Muscle layer of duodenum (tissue), 2 donors: Measurements from ENCODE around the gene ABCG8.
A peak's percentile ranks its signal among the peaks of the same experiment; 100 is the strongest.

Experiments used
- H3K27ac ChIP-seq: one replicate; pipeline ENCODE4 v1.7.0; 2013; ENCODE audit warnings: mild to moderate bottlenecking, low read length
- H3K27me3 ChIP-seq: one replicate; pipeline ENCODE4 v1.7.0; 2013; ENCODE audit warnings: low read depth, mild to moderate bottlenecking, control low read depth, low read length
- H3K36me3 ChIP-seq, 2 donors: one replicate each; pipeline ENCODE4 v1.7.0; 2013; ENCODE audit warnings: low read length in 2 of 2, control low read depth in 1 of 2, mild to moderate bottlenecking in 1 of 2; ENCODE audit not compliant: insufficient read depth in 2 of 2, control insufficient read depth in 1 of 2
- H3K4me1 ChIP-seq, 2 donors: one replicate each; pipeline ENCODE4 v1.7.0; 2013; ENCODE audit warnings: low read length in 2 of 2, mild to moderate bottlenecking in 2 of 2, control low read depth in 1 of 2, moderate library complexity in 1 of 2; ENCODE audit not compliant: insufficient read depth in 2 of 2, control insufficient read depth in 1 of 2
- H3K4me3 ChIP-seq, 2 donors: one replicate each; pipeline ENCODE4 v1.7.0; 2013; ENCODE audit warnings: low read length in 2 of 2, low read depth in 1 of 2, mild to moderate bottlenecking in 1 of 2
- H3K9me3 ChIP-seq, 2 donors: one replicate each; pipeline ENCODE4 v1.7.0; 2013; ENCODE audit warnings: low read length in 2 of 2, control low read depth in 1 of 2, mild to moderate bottlenecking in 1 of 2; ENCODE audit not compliant: control insufficient read depth in 1 of 2
- donor health status: healthy.

Gene ABCG8

DNA sequence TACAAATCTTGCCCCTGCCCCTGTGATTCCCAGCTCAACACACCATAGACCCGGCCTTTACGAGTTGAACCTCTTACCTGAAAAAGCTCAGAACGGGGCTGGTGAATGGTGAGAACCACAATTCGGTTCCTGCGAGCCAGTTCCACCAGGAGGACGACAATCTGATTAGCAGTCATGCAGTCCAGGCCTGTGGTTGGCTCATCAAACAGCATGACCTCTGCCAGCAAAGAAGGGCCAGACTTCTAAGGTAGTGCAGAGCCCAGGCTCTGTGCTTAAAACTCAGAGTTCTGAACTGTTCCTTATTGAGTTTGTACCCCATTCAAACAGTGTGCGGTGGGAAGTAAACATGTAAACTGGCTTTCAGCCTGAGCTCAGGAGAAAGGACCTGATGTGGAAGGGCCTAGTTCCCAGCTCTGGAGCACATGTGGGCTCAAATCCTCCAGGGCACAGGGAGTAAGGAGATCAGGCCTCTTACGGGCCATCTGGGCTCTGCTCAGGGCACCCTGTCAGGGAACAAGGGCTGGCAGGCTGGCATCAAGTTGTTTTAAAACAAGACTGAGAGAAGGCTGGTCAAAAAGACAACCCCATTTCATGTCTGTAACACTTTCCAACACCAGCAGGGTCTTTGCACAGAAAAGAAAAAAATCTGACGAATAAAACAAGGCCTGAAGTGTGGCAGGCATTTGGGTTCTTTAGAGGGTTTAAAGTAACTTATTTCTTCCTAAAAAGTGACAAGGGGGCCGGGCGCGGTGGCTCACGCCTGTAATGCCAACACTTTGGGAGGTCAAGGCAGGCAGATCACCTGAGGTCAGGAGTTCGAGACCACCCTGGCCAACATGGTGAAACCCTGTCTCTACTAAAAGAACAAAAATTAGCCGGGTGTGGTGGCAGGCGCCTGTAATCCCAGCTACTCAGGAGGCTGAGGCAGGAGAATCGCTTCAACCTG lies 12.2 kb upstream of the ABCG8 start:
- H3K27me3 ChIP-seq = peaks cover 6% of the 10 kb centered on the region
- no peaks in the 10 kb centered on the region for H3K36me3 ChIP-seq
- no peaks in the 10 kb centered on the region for H3K4me1 ChIP-seq
- H3K4me3 ChIP-seq = no peak overlapping the region
- H3K9me3 ChIP-seq = no peaks in the 10 kb centered on the region
- H3K27ac ChIP-seq = no peak overlapping the region

DNA sequence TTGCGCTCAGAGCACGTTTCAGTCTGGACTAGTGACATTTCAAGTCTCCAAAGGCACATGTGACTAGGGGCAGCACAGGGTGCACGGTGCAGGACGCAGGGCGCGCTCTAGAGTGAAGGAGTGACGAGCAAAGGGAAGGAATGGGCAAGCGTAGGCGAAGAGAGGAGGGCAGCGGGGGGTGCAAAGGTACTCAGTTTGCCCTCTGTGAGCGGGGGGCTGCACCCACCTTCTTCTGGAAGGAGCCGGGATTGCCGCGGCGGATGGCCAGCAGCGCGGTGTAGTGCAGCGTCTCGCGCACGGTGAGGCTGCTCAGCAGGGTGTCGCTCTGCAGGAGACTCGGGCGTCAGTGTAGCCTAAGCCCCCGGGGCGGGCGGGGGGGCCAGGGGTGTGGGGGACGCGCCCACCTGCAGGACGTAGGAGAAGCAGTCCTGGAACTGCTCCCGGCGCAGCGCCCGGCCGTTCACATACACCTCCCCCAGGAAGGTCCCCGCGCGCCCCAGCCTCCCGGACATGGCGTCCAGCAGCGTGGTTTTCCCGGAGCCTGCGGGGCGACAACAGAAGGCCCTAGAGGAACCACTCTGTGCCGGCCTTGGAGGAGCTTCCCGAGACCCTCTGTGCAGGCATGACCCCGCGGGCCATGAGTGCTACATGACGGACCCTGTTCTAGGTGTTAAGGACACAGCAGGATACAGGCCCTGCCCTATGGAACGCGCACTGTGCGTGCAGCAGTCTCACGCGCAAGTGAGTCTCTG lies 7.1 kb upstream of the ABCG8 start:
- Histone ChIP-seq H3K36me3 (no peaks in the 10 kb centered on the region), H3K4me3 (peak overlapping the region in 1 of 2 donors; percentile 16), H3K27me3 (peaks cover 12% of the 10 kb centered on the region), H3K4me1 (no peaks in the 10 kb centered on the region), H3K27ac (no peak overlapping the region), H3K9me3 (no peaks in the 10 kb centered on the region)

DNA sequence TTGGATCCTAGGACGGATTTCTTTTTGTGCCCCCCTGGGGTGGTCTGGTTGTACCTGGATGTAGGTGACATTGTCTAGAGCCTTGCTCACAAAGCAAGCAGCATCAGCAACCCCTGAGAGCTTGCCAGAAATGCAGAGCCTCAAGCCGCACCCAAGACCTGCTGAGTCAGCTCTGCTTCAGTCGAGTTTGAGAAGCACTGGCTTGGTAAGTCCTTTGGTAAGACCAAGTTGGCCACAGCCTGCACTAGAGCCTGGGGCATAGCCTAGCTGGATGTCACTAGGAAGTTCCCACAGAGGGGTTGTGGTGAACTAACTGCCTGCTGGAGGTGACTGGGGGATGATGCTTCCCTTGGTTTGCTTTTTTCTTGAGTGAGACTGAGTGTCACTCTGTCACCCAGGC lies 6.3 kb upstream of the ABCG8 start:
- no peaks in the 10 kb centered on the region for H3K36me3 ChIP-seq
- no peak overlapping the region for H3K27ac ChIP-seq
- H3K4me3 ChIP-seq = peak overlapping the region in 1 of 2 donors; percentile 16
- no peaks in the 10 kb centered on the region for H3K4me1 ChIP-seq
- peaks cover 12% of the 10 kb centered on the region for H3K27me3 ChIP-seq
- no peaks in the 10 kb centered on the region for H3K9me3 ChIP-seq

- H3K4me1 ChIP-seq = no peaks in the 10 kb centered on the region
- H3K27me3 ChIP-seq = peaks cover 5% of the 10 kb centered on the region
- H3K36me3 ChIP-seq = no peaks in the 10 kb centered on the region
- H3K4me3 ChIP-seq = no peak overlapping the region
- H3K27ac ChIP-seq = no peak overlapping the region
- H3K9me3 ChIP-seq = no peaks in the 10 kb centered on the region
Measured at GRCh38 chr2:43837033-43837432, 1.7 kb upstream of the ABCG8 start.

DNA sequence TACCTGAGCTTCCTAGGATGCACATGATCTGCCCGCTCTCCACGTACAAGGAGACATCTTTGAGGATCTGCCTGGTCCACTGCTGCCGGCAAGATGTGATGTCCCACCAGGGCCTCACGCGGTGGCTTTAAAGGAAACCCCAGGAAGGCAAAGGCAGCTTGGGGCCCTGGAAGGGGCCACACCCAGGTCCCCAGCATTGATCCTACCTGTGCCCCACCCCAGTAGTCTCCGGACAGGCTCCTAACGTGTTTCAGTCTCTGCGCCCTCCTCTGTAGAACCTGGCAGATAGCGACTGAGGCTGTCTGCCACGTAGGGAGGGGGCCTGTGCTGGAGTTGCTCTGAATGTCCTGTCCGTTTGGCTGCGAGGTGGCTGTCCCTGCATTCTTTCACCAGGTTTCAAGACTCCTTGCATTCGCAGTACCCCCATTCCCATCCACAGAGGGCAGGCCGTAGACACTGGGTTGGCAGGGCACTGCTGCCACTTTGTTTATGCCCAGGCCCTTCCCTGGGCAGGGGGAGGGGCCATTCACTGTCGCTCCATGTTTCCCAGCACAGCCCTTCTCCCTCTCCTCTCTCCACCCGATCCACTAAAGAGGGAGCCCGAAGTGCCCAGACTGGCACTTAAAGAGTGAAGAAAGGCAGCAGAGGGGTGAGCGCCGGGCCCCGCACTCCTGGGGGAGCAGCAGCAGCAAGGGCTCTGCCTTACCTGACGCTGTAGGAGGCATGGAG lies 776 bp upstream of the ABCG8 start:
- Histone ChIP-seq H3K27ac (no peak overlapping the region), H3K36me3 (no peaks in the 10 kb centered on the region), H3K4me1 (no peaks in the 10 kb centered on the region), H3K9me3 (no peaks in the 10 kb centered on the region), H3K27me3 (no peaks in the 10 kb centered on the region), H3K4me3 (no peak overlapping the region)

DNA sequence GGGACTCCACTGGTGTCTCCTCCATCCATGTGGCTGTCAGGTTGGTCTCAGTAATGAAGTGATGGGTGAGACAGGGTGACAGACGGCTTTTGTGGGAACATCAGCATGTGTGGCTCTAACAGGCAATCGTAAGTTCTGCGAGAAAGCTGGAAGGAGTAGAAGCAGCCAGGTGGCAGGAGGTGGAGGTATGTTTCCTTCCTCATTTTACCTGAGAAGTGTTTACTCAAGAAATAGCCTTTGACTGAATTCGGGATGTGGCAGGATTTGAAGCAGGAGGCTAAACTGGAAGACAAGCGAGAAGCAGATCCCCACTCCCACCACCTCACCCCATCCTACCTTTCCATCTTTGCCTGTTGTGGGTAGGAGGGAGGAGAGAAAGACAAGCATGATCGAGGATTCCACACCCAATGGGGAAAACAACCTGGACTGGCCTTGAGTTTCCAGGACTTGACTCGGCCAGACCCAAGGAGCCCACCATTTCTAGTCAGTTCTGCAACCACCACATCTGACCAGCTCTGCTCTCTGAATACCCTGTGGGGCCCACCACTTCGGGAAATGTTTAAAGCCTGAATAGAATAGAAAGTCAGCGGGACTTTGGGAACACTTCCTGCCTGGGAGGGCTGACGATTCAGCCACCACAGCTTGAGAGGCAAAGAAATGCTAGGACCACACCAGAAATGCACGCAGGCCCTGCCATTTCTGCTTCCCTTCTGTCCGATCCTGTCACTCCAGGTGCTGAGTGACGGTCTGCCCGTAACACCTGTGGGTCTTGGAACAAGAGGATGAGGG lies 1.2 kb downstream of the ABCG8 start:
- Histone ChIP-seq H3K27me3 (no peaks in the 10 kb centered on the region), H3K9me3 (no peaks in the 10 kb centered on the region), H3K27ac (no peak overlapping the region), H3K36me3 (no peaks in the 10 kb centered on the region), H3K4me1 (no peaks in the 10 kb centered on the region), H3K4me3 (no peak overlapping the region)

GRCh38 chr2:43840965-43841364 lies 2.2 kb downstream of the ABCG8 start:
- Histone ChIP-seq H3K27ac (no peak overlapping the region), H3K36me3 (no peaks in the 10 kb centered on the region), H3K9me3 (no peaks in the 10 kb centered on the region), H3K4me1 (no peaks in the 10 kb centered on the region), H3K4me3 (no peak overlapping the region), H3K27me3 (no peaks in the 10 kb centered on the region)

- Histone ChIP-seq H3K27ac (no peak overlapping the region), H3K27me3 (no peaks in the 10 kb centered on the region), H3K9me3 (no peaks in the 10 kb centered on the region), H3K36me3 (no peaks in the 10 kb centered on the region), H3K4me1 (no peaks in the 10 kb centered on the region), H3K4me3 (no peak overlapping the region)
Measured at GRCh38 chr2:43841949-43842865, 3.4 kb downstream of the ABCG8 start.

DNA sequence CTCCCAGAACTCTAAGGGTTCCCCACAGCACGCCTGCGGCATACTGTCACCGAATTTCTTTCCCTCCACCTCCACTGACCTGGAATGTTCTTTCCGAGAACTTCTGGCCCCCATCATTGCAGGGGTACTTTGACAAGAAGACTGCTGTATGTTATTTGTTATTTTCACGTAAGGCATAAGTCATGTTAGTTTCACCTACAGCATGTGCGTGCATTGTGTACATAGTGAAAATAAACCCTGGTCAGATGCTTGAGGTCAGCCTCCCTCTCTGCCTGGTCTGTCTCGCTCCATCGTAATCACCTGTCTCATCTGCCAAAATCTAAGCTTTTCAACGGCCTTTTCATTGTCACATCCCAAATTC lies 4.1 kb downstream of the ABCG8 start:
- Histone ChIP-seq H3K27me3 (no peaks in the 10 kb centered on the region), H3K27ac (no peak overlapping the region), H3K36me3 (no peaks in the 10 kb centered on the region), H3K4me1 (no peaks in the 10 kb centered on the region), H3K4me3 (no peak overlapping the region), H3K9me3 (no peaks in the 10 kb centered on the region)

- Histone ChIP-seq H3K36me3 (no peaks in the 10 kb centered on the region), H3K4me1 (no peaks in the 10 kb centered on the region), H3K4me3 (no peak overlapping the region), H3K27ac (no peak overlapping the region), H3K27me3 (no peaks in the 10 kb centered on the region), H3K9me3 (no peaks in the 10 kb centered on the region)
Measured at GRCh38 chr2:43845181-43845580, 6.4 kb downstream of the ABCG8 start.
